Adrenal gland (tissue), 12 donors: ENCODE data around the gene CCL24. TPM values are rescaled to one million over a fixed set of nuclear protein-coding genes. Genes with fewer than 3 reads are reported as not detected.
"Not testable (repeated sequence)": the region's sequence is repeated elsewhere in the genome, so short reads cannot be mapped to it uniquely, and the experiment has no call there.

Source experiments
- DNase-seq, 7 donors: peaks; one replicate each; pipeline ENCODE4 v3.0.0-alpha.2; 2019 to 2020
- H3K27ac ChIP-seq, 5 donors: fragments of 200-600 bp; sonication (generic) in 4 of 5; 1 replicate in 3 of 5; 2 replicates in 2 of 5; pipeline versions ENCODE4 v1.5.1 to v1.8.0; 2016 to 2020; ENCODE audit warnings: mild to moderate bottlenecking in 1 of 5
- H3K27me3 ChIP-seq: fragments of 200-600 bp; 2 replicates; pipeline ENCODE4 v1.8.0; 2021
- H3K36me3 ChIP-seq, 2 donors: fragments of 200-600 bp; replicated peaks in 1 of 2; 1 replicate in 1 of 2; 2 replicates in 1 of 2; pipeline versions ENCODE4 v1.5.1 to v1.8.0; 2018 to 2022
- H3K4me1 ChIP-seq, 2 donors: fragments of 200-600 bp; replicated peaks in 1 of 2; 1 replicate in 1 of 2; 2 replicates in 1 of 2; pipeline versions ENCODE4 v1.5.1 to v1.8.0; 2018 to 2021
- H3K4me3 ChIP-seq, 4 donors: fragments of 200-600 bp; sonication (generic) in 3 of 4; one replicate each; pipeline ENCODE4 v1.5.1; 2016 to 2018
- H3K9me3 ChIP-seq, 3 donors: fragments of 200-600 bp; sonication (generic) in 1 of 3; replicated peaks in 1 of 3; 1 replicate in 2 of 3; 2 replicates in 1 of 3; pipeline versions ENCODE4 v1.5.1 to v1.8.0; 2016 to 2021
- POLR2A ChIP-seq, 2 donors: fragments of 450-650 bp; IDR thresholded peaks; one replicate each; pipeline ENCODE4 v1.6.1; 2017; ENCODE audit warnings: antibody characterized with exemption in 2 of 2, mild to moderate bottlenecking in 2 of 2, moderate library complexity in 1 of 2
- WGBS, 4 donors: extraction: QIAGEN DNeasy Blood & Tissue Kit in 2 of 4; methylation state at CpG; one replicate each; pipeline versions ENCODE4 v1.1.5 to v1.1.7; 2013 to 2017; 5-methylcytosine and 5-hydroxymethylcytosine counted together
- intact Hi-C, 2 donors: fragments of 100-400 bp; cut with DNase I; formaldehyde crosslinking; loops; one replicate each; pipeline versions ENCODE4 v1.14.1 to v1.15.0; 2022 to 2023
- polyA plus RNA-seq, 3 donors: library from polyadenylated mRNA; stranded (reverse); fragments of 200-250 nt in 2 of 3; fragments of 350-450 nt in 1 of 3; fragmentation: Illumina TruSeq in 1 of 3; extraction: RNeasy Lipid Tissue Mini Kit (QIAGEN cat#74804) in 1 of 3; gene quantifications; one replicate each; pipeline ENCODE4 v1.2.3, GENCODE V29; 2013 to 2014
- total RNA-seq, 9 donors: library from RNA; depleted of rRNA in 4 of 9; stranded (reverse); fragments of >200 nt in 4 of 9; fragments of 120-200 nt in 1 of 9; fragmentation: NEBNext Ultra II Directional in 1 of 9; extraction: Animal tissue kit (Norgen Biotek cat#: 25700) in 1 of 9; gene quantifications; one replicate each; pipeline versions ENCODE4 v1.1.0 to v1.2.4, GENCODE V29; 2013 to 2023
- TF ChIP-seq, protein P1 (sequence below), 6 experiments: fragments of 450-650 bp in 4 of 6; fragments of 200-600 bp in 2 of 6; sonication (generic) in 1 of 6; IDR thresholded peaks; 1 replicate in 5 of 6; 2 replicates in 1 of 6; pipeline versions ENCODE4 v1.5.1 to v1.8.0; 2016 to 2021; ENCODE audit warnings: antibody characterized with exemption in 6 of 6, mild to moderate bottlenecking in 2 of 6, moderate library complexity in 1 of 6
- donor health status: healthy with polysubstance abuse.
- donor health status: Bipolar disorder and iron deficiency.
- donor health status: DM: yes; HTN: yes; CAD: no.
- donor health status: DM: no; HTN: no; CAD: no.
- donor health status: DM: no; HTN: no; CAD: no.
- donor health status: DM: yes; HTN: yes; CAD: no.

Gene CCL24
- total and polyA plus RNA-seq, 12 donors, result 0.64 to 4.0 (median 1.5) TPM; not detected in 8

- Histone ChIP-seq H3K9me3 (no peaks in the 10 kb centered on the region), H3K4me1 (no peaks in the 10 kb centered on the region), H3K36me3 (no peaks in the 10 kb centered on the region), H3K4me3 (no peak overlapping the region), H3K27me3 (no peaks in the 10 kb centered on the region), H3K27ac (no peak overlapping the region)
- 89 to 94% (median 92%) methylated on average over 7 of the region's 7 CpGs for WGBS, 4 donors
- no peak for DNase-seq
- intact Hi-C loops, result no loop called here
- no peak for TF ChIP-seq POLR2A (IDR thresholded peaks at IDR 0.05)
- TF ChIP-seq, protein P1, sequence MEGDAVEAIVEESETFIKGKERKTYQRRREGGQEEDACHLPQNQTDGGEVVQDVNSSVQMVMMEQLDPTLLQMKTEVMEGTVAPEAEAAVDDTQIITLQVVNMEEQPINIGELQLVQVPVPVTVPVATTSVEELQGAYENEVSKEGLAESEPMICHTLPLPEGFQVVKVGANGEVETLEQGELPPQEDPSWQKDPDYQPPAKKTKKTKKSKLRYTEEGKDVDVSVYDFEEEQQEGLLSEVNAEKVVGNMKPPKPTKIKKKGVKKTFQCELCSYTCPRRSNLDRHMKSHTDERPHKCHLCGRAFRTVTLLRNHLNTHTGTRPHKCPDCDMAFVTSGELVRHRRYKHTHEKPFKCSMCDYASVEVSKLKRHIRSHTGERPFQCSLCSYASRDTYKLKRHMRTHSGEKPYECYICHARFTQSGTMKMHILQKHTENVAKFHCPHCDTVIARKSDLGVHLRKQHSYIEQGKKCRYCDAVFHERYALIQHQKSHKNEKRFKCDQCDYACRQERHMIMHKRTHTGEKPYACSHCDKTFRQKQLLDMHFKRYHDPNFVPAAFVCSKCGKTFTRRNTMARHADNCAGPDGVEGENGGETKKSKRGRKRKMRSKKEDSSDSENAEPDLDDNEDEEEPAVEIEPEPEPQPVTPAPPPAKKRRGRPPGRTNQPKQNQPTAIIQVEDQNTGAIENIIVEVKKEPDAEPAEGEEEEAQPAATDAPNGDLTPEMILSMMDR (IDR thresholded peaks at IDR 0.05), result no peak
These were observed 23.2 kb upstream of the CCL24 start for GRCh38 chr7:75836798-75837197.

DNA sequence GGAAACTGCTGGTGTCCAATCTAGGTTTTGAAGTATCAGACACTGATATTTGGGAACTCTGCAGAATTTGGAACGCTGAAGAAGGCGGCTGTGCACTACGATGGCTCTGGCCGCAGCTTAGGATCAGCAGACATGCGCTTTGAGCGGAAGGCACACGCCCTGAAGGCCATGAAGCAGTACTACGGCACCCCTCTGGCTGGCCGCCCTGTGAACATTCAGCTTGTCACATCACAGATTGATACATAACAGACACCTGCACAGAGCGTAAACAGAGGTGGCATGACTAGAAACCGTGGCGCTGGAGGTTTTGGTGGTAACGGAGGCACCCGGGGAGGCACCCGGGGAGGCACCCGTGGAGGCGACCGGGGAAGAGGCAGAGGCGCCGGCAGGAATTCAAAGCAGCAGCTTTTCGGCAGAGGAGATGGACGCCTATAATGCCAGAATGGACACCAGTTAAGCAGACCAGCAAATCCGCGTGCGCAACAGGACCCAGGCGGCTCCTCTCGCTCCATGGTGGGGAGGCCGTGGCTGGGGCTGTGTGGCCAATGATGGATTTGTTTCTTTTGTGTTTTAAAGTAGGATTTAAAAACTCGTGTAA, 22.2 kb upstream of the CCL24 start:
- WGBS, 4 donors, result 91 to 92% (median 91%) methylated on average over 28 to 29 of the region's 29 CpGs
- no peaks in the 10 kb centered on the region for H3K4me1 ChIP-seq
- no peak for DNase-seq
- H3K27me3 ChIP-seq, result no peaks in the 10 kb centered on the region
- H3K9me3 ChIP-seq, result no peaks in the 10 kb centered on the region
- intact Hi-C loops, result no loop called here
- H3K4me3 ChIP-seq, result no peak overlapping the region
- H3K27ac ChIP-seq, result no peak overlapping the region
- no peaks in the 10 kb centered on the region for H3K36me3 ChIP-seq
- TF ChIP-seq, protein P1 (IDR thresholded peaks at IDR 0.05), result no peak
- no peak for TF ChIP-seq POLR2A (IDR thresholded peaks at IDR 0.05)

DNA sequence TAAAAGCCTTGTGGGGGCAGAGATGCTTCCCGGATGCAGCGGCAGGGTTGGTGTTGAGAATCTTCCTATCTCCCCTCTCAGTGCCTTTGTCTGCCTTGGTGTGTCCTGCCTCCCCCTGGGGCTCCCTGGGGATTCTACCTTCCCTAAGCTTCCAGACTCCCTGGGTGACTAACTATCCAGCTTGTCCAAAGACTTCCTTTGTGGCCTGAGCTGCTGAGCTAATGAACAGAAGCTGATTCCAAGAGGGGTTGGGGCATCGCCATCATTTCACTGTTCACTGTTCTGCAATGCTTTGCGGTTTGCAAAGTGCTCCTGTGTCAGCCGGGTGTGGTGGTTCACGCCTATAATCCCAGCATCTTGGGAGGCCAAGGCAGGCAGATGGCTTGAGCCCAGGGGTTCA, 20.1 kb upstream of the CCL24 start:
- H3K36me3 ChIP-seq, intact Hi-C loops, DNase-seq, H3K27ac ChIP-seq, H3K4me1 ChIP-seq, H3K4me3 ChIP-seq, H3K27me3 ChIP-seq, H3K9me3 ChIP-seq: not testable (repeated sequence)
- WGBS, 4 donors, result 87 to 94% (median 90%) methylated on average over 6 of the region's 6 CpGs

DNA sequence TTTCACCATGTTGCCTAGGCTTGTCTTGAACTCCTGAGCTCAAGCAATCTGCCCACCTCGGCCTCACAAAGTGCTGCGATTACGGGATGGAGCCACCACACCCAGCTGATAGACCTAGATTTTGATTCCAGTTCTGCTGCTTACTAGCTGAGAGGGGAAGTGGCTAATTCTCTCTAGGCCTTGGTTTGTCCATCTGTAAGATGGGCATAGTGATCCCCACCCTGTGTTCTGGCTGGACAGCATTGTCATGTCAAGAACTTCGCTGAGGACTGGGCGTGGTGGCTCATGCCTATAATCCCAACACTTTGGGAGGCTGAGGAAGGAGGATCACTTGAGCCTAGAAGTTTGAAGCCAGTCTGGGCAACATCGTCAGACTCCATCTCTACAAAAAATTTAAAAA, 17.4 kb upstream of the CCL24 start:
- 83 to 97% (median 91%) methylated on average over 3 to 6 of the region's 6 CpGs for WGBS, 4 donors
- intact Hi-C loops, result no loop called here
- no peak for DNase-seq

DNA sequence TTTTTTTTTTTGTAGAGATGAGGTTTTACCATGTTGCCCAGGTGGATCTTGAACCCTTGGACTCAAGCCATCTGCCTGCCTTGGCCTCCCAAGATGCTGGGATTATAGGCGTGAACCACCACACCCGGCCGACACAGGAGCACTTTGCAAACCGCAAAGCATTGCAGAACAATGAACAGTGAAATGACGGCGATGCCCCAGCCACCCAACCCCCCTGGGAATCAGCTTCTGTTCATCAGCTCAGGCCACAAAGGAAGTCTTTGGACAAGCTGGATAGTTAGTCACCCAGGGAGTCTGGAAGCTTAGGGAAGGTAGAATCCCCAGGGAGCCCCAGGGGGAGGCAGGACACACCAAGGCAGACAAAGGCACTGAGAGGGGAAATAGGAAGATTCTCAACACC, 16.1 kb upstream of the CCL24 start:
- H3K36me3 ChIP-seq, intact Hi-C loops, DNase-seq, H3K27ac ChIP-seq, H3K4me1 ChIP-seq, H3K27me3 ChIP-seq, H3K4me3 ChIP-seq, H3K9me3 ChIP-seq: not testable (repeated sequence)
- whole genome bisulfite sequencing, 4 donors, result 74 to 82% (median 79%) methylated on average over 6 of the region's 6 CpGs

More for the DNA sequence above, 17.4 kb upstream of the CCL24 start:
- Histone ChIP-seq H3K27me3 (no peaks in the 10 kb centered on the region), H3K27ac (no peak overlapping the region), H3K9me3 (no peaks in the 10 kb centered on the region), H3K4me1 (no peaks in the 10 kb centered on the region), H3K4me3 (no peak overlapping the region), H3K36me3 (no peaks in the 10 kb centered on the region)
- TF ChIP-seq, protein P1 (IDR thresholded peaks at IDR 0.05), result no peak
- no peak for TF ChIP-seq POLR2A (IDR thresholded peaks at IDR 0.05)
